GM18508 (cell line): ENCODE measurements around the gene AJUBA.
"Not testable (repeated sequence)": the region's sequence is repeated elsewhere in the genome, so short reads cannot be mapped to it uniquely, and the experiment has no call there.

Experiments used
- ATAC-seq: cut with Tn5 transposase; IDR thresholded peaks from one replicate; pipeline ENCODE4 v1.9.1; 2021; ENCODE audit warnings: moderate number of reproducible peaks; ENCODE audit not compliant: insufficient read depth, unreplicated experiment

The AJUBA gene

GRCh38 chr14:23006544-23007419 lies 24.4 kb upstream of the AJUBA start:
- peak; percentile 82 for ATAC-seq

- no peak for ATAC-seq
These were observed 23.8 kb upstream of the AJUBA start for GRCh38 chr14:23006188-23006534.

DNA sequence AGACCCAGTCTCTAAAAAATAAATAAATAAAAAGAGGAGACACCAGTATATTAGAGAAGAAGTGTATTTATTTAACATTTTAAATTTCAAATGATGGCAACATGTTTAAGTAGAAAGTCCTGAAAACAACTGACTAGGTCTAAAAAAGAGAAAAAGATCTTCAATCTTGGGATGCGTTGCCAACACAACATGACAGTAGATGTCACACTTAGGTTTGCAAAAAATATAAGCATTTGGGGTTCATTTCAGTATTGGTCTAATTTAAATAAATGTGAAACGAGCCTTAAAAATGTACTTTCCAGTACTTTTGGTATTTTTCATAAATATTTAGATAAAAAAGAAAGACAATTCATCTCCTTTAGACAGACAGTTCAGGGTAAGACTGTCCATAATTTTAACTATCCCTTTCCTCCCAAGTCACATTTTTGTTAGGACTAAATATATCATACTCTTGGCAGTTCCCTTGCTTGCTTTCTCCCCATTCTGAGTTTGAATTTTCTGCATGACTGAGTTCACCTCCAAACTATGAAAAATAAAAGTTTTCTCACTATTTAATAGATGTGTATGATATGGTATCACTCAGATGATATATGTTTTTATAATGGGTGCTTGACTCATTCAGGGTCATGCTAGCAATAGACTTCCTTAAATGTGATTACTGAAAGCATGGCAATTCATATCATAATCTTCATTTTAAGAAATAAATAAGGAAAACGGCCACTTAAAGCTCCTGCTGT lies 23.3 kb upstream of the AJUBA start:
- ATAC-seq: no peak

GRCh38 chr14:23004274-23004673 lies 21.9 kb upstream of the AJUBA start:
- ATAC-seq: not testable (repeated sequence)

GRCh38 chr14:23002592-23002991 lies 20.2 kb upstream of the AJUBA start:
- ATAC-seq: no peak

DNA sequence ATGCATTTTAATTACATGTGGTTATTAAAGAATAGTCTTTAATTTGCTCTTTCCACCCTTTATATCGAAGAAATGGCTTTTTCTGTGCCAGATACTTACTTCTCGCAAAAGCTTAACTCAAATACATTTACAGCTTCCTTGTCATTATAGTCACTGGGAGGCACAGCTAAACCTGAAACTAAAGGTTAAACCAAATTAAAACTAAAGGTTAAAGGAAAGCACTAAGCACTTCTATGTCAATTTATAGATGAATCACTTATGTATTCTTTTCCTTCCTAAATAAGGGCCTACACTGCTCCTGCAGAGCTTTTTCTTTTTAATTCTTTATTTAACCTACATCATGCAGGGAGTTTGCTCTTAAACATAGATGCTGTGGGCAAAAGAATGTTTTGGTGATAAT lies 18.5 kb upstream of the AJUBA start:
- no peak for ATAC-seq

GRCh38 chr14:22998329-22999012 lies 16.1 kb upstream of the AJUBA start:
- no peak for ATAC-seq

- ATAC-seq: no peak
These were observed 15.4 kb upstream of the AJUBA start for GRCh38 chr14:22997676-22998323.

DNA sequence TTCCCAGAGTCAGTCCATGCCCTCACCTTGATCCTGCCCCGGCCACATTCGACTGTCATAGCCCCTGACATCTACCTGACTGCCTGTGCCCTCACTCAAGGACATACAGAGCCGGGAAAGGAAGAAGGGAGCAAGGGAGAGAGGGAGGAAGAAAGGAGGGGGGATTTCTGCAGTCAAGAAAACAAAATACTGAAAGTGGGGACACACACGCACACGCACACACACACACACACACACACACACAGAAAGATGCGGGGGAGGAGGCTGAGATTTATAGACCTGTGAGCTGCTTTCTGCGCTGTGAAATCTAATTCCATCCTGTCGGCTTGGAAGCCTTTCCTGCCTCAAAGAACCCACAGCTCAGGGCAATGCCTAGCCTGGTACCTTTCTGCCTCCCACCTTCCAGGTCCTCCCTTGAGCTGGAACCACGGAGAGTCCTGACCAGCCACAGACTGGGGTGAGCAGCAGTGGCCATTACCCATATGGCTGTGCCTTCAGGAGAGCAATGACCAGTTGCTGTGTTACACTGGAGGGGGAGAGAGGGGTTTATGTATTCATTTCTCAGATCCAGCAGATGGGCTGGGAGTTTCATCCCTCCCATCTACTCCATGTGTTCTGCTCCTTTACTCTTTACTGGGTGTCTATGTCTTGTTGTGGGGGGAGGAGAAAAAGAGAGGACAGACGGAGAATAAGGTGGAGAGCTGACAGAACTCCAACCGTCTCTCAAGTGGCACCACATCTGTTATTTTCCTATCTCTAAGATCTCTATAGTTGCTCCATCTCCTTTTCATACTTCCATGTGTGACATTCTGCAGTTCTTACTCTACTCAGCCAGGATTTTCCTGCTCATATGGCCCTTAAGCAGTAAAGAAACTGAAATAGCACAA lies 14.7 kb upstream of the AJUBA start:
- no peak for ATAC-seq

DNA sequence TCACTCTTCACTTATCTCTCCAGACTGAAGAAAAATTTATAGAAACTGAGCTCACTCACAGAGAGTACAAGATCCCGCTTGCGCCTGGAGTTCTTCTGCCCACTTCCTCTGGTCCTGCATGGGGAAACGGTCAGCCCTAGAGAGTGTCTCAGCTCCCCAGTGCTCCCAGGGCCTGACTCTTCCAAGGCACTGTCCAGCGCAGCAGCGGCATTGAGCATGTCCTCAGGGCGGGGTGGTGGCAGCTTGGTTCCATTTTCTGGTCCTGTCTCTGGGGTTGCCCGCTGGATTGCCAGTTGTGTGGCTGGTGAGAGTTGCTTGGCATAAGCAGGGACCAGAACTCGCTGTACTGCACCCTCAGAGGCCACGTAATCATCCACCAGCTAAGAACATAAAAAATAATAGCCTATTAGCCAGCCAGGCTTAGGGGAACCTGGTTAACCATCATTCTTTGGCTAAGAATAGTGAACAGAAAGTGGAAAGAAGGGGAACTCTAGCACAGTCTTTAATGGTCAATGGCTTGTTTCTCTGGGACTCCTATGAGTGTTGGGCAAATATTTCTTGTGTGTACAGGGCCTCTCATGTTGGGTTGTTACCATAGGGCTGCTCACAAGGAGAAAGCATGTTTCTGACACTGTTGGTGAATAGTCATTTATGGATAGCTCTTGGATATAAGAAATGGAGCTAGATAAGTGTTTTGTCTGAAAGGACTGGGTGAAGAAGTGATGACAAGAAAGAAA lies 13.7 kb upstream of the AJUBA start:
- ATAC-seq: no peak

DNA sequence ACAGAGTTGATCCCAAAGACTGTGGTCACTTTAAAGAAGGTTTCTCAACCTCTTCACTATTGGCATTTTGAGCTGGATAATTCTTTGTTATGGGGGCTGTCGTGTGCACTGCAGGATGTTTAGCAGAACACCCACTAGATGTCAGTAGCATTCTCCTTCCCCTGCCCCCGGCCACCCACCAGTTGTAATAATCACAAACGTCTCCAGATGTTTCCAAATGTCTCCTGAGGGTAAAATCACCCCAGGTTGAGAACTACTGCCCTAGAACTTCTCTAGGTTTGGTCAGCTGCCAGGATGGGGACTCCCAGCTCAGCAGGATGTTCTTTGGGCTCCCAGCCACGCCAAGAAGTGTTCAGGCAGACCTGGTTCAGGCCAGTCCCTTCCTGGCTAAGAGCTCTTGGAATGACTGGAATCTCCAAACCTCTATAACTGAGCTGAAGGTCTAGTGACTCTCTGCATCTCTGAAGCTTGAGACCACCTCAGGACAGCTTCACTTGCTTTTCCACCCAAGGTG lies 12.5 kb upstream of the AJUBA start:
- no peak for ATAC-seq

DNA sequence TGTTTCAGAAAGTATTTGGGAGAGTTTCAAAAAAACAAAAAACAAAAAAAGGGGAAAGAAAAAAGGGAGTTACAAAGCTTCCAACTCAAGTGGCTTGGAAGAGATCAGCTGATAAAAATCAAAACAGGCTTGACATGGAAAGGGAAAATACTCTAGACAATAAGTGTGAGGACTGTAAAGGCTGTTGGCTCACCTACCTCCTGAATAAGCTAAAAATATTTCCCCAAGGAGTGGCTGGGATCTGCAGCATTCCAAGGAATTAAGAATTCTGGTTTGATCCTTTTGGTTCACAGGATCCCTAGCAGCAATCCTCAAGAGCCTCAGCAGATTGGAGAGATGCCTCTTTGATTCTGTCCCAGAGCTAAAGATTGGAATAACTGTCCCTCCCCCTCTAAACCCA lies 11.2 kb upstream of the AJUBA start:
- ATAC-seq: no peak

- ATAC-seq: no peak
These were observed 9.5 kb upstream of the AJUBA start for GRCh38 chr14:22991852-22992251.

DNA sequence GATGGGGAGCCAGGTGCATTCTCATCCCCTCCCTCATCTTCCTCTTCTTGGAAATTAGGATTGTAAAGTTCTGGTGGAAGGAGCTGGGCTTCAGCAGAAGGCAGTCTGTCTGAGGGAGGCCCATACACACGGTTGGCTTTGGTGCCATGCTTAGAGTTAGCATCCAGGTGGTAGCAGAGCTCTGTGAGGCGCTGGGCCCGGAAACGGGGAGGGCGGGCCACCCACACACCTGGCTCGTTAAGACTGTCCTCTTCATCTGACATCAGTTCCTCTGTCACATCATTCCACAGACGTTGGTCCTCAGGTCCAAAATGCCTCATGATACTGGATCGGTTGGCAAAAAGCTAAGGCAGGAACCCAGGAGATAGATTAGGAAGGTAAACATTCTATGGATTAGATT lies 4.9 kb upstream of the AJUBA start:
- no peak for ATAC-seq

DNA sequence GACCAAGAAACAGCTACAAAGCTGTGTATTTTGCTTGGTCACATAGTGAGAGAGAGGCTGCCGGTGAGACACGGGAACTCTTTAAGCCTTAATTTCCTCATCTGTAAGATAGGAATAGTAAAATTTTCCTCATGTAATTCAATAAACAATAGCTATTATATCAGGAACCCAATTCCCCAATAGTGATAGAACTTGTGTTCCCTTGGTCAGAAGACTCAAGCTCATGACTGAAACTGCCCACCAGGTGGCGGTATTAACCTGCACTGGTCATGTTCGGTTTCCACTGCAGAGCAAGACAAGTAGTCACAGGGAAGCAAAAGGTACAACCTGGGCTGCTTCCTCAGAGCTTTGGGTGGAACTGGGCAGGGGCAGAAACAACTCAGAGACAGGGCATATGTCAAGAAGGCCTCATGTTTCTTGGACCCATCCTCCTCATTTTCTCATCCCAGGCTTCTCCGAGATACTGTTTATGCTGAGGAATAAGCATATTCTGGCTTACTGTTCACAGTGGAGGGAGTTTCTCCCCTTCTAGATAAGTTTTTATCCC lies 4.2 kb upstream of the AJUBA start:
- ATAC-seq: no peak

DNA sequence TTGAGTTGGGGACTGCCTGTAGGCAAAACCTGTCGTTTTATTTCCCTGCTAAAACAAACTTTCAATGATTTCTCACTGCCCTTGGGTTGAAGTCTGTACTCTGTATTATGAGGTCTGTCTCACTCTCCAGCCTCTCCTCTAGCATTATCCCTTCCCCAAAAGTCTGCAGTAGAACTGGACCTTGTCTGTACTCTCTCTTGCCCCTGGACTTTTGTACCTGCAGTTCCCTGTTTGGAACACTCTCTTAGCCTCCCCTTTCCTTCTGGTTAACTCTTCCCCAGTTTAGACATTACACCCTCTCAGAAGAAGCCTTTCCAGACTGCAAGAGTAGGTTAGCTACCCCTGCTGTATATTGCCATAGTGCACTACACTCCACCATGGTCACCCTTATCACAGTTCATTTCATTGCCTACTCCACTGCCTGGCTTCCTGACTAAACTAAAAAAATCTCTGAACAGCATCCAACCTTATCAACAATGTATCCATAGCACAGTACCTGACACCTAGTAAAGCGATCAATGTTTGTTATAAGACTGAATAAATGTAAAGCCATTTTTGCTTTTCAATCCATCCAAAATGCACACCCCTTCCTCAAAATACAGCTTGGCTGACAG lies 3.6 kb upstream of the AJUBA start:
- no peak for ATAC-seq

DNA sequence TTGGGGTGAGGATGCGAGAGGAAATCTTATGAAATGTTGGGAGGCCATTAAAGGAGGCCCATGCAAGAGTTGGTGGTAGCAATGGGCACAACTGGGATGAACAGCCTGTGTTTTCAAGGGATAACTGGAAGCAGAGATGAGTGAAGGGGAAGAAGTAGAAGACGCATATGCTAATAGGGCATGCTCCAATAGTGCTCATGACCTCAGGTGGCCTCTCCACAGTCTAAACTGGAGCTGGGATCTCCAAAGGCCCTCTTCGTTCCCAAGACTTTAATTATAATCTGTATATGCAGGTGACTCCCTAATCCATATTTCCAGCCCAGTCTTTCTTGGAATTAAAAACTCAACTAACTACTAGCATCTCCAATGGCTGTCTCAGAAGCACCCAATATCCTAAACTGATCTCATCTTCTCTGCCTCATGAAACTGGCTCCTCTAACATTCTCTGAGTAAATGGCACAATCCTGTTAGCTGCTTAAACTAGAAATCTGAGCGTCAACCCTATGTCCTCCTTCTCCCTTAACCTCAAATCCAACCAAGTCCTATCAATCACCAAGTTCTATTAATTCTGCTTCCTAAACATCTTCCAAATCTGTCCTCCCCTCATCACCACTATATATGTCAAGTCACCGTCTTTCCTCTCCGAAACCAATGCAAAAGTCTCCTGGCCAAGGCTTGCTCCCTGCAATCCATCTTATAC lies 2.8 kb upstream of the AJUBA start:
- ATAC-seq: no peak
